Muscle of back (tissue), 13 donors: Measurements from ENCODE around the gene AP1M2. TPM values are rescaled to one million over a fixed set of nuclear protein-coding genes. Genes with fewer than 3 reads are reported as not detected.

Experiments used
- DNase-seq, 3 donors: peaks; one replicate each; pipeline versions ENCODE4 v3.0.0 to v3.0.0-alpha.2; 2013
- long read RNA-seq, 9 donors: transcript quantifications; one replicate each; lab custom pipeline, GENCODE V29; 2026
- polyA plus RNA-seq, 10 donors: library from polyadenylated mRNA; unstranded; fragments of 120-200 nt; gene quantifications; one replicate each; pipeline ENCODE4 v1.2.1, GENCODE V29; 2013; ENCODE audit not compliant: insufficient read length in 10 of 10

AP1M2 gene
- polyA plus RNA-seq: 1 to 10 TPM in 2 of 10 donors, under 1 TPM in 4, not detected in 4; 0.23 to 2.9 (median 0.43) TPM
- long read RNA-seq, donor 1: 0 reads
- long read RNA-seq, donor 2, partial matches to known transcripts: 93 of 125 reads
- long read RNA-seq, donor 2, other reads (novel, unspliced or antisense): 32 of 125 reads
- long read RNA-seq, donor 3: 0 reads
- long read RNA-seq, donor 4, partial matches to known transcripts: 0 of 10 reads
- long read RNA-seq, donor 4, other reads (novel, unspliced or antisense): 10 of 10 reads
- long read RNA-seq, donor 5: 0 reads
- long read RNA-seq, donor 6: 0 reads
- long read RNA-seq, donor 7: 0 reads
- long read RNA-seq, donor 8, partial matches to known transcripts: 0 of 1 reads
- long read RNA-seq, donor 8, other reads (novel, unspliced or antisense): 0 of 1 reads
- long read RNA-seq, donor 9: 0 reads

- no peak for DNase-seq
Measured at GRCh38 chr19:10587022-10587838, at the start of gene AP1M2. AP1M2 (minus strand) TSS chr19:10587312; CDS start chr19:10587231, 81 bp downstream.

GRCh38 chr19:10636304-10636972 lies 49.3 kb upstream of the AP1M2 start:
- DNase-seq: no peak

- DNase-seq: no peak
Measured at GRCh38 chr19:10634963-10635362, 47.9 kb upstream of the AP1M2 start.

GRCh38 chr19:10634430-10634829 lies 47.3 kb upstream of the AP1M2 start:
- no peak for DNase-seq

GRCh38 chr19:10631874-10632273 lies 44.8 kb upstream of the AP1M2 start:
- DNase-seq: no peak

GRCh38 chr19:10625762-10626138 lies 38.6 kb upstream of the AP1M2 start:
- DNase-seq: no peak

- DNase-seq: peak; percentile 84 to 95 (median 89)
Measured at GRCh38 chr19:10625003-10625761, 38.1 kb upstream of the AP1M2 start, which contains the start of gene SLC44A2. SLC44A2 (plus strand) TSS chr19:10625553; CDS start chr19:10625634, 81 bp downstream.

- DNase-seq: peak in 1 of 3 donors; percentile 22
Measured at GRCh38 chr19:10624585-10624984, 37.5 kb upstream of the AP1M2 start.

GRCh38 chr19:10621966-10622365 lies 34.9 kb upstream of the AP1M2 start:
- no peak for DNase-seq

- DNase-seq: no peak
Measured at GRCh38 chr19:10620786-10621185, 33.7 kb upstream of the AP1M2 start.

GRCh38 chr19:10618846-10619245 lies 31.7 kb upstream of the AP1M2 start:
- DNase-seq: no peak

- peak in 1 of 3 donors; percentile 54 for DNase-seq
Measured at GRCh38 chr19:10617409-10618121, 30.5 kb upstream of the AP1M2 start.

GRCh38 chr19:10615429-10616023 lies 28.4 kb upstream of the AP1M2 start:
- no peak for DNase-seq

- peak in 2 of 3 donors; percentile 25 to 27 for DNase-seq
Measured at GRCh38 chr19:10612499-10613119, 25.5 kb upstream of the AP1M2 start.

GRCh38 chr19:10611907-10612306 lies 24.8 kb upstream of the AP1M2 start:
- no peak for DNase-seq

GRCh38 chr19:10604460-10604980 lies 17.4 kb upstream of the AP1M2 start:
- DNase-seq: no peak

- DNase-seq: peak in 1 of 3 donors; percentile 39
Measured at GRCh38 chr19:10603873-10604459, 16.9 kb upstream of the AP1M2 start.

- DNase-seq: peak in 2 of 3 donors; percentile 35 to 64
Measured at GRCh38 chr19:10603084-10603872, 16.2 kb upstream of the AP1M2 start.
